Right lobe of liver (tissue), 4 donors: ENCODE data around the gene CFAP100.

ENCODE experiments used
- CTCF ChIP-seq, 4 donors: fragments of 200-600 bp in 3 of 4; fragments of 450-650 bp in 1 of 4; IDR thresholded peaks; one replicate each; pipeline versions ENCODE4 v1.5.1 to v1.8.0; 2016 to 2022; ENCODE audit warnings: antibody characterized with exemption in 4 of 4, mild to moderate bottlenecking in 2 of 4
- POLR2A ChIP-seq: fragments of 450-650 bp; IDR thresholded peaks from one replicate; pipeline ENCODE4 v1.6.1; 2017; ENCODE audit warnings: antibody characterized with exemption, mild to moderate bottlenecking
- donor health status: DM: no; HTN: no; CAD: no.
- donor health status: DM: no; HTN: no; CAD: no.
- donor health status: DM: no; HTN: yes; CAD: no.

DNA sequence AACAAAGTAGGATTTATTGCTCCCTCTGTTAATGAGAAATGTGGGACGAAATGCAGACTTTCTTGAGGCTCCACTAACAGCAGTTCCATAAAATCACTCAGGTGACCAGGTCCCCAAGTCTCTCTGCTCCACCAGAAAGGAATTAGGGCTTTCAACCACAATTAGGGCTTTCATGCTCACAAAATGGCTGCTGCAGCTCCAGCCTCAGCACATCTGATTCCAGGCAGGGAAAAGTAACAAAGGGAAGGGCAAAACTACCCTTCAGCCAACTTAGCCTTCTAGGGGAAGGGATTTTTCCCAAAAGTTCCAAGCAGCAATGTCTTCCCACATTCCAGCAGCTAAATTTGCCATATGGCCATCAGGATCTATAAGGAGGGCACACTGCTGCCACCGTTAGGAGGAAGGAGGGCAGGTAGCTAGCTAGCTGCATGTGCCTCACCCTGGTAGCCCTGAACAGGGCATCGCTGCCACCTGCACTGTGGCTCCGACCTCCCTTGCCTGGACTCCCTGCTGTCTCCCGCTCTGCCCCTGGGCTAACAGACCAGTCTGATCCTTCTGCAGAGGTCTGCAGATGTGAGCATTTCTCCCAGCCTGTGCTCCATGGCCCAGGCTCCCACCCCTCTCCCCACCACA lies 12.8 kb downstream of the CFAP100 start:
- TF ChIP-seq POLR2A (no peak), CTCF (IDR thresholded peaks at IDR 0.05) (no peak)
